ENCODE measurements around the gene HOXD8.

The HOXD8 gene

GRCh38 chr2:176082525-176082823 is 47.0 kb upstream of the HOXD8 start:
- POLR2A ChIA-PET, result no interaction called here
- no peak overlapping the region for H3K4me3 ChIP-seq (ENCODE audit: low read depth, low read length)

GRCh38 chr2:176082824-176083751 is 46.4 kb upstream of the HOXD8 start:
- POLR2A ChIA-PET, result no interaction called here
- no peak overlapping the region for H3K4me3 ChIP-seq (ENCODE audit: low read depth, low read length)
- TF ChIP-seq CTCF (IDR thresholded peaks at IDR 0.05; ENCODE audit: insufficient read depth, low read length, missing control alignments), result no peak
- CTCF ChIA-PET, result interaction anchor here (0.8 to 7.9 kb wide), 4 partner anchors 10 to 395 kb away, joined by 3 to 115 read pairs (median 26); no protein-coding TSS in a partner anchor
- no peak for DNase-seq (ENCODE audit: low read depth, low spot score)

More at GRCh38 chr2:176082525-176082823, 47.0 kb upstream of the HOXD8 start:
- DNase-seq (ENCODE audit: low read depth, low spot score), result no peak
- no peak for TF ChIP-seq CTCF (IDR thresholded peaks at IDR 0.05; ENCODE audit: insufficient read depth, low read length, missing control alignments)
- CTCF ChIA-PET, result interaction anchor here (0.8 to 7.9 kb wide), 6 partner anchors 9 to 715 kb away, joined by 3 to 115 read pairs (median 5); no protein-coding TSS in a partner anchor

GRCh38 chr2:176083796-176084261 is 45.7 kb upstream of the HOXD8 start, which contains the start of gene EVX2:
Gene EVX2, minus strand, starts transcription at chr2:176083962. Its CDS starts 186 bp downstream, at chr2:176083776.
- CTCF ChIA-PET, result interaction anchor here (7.5 to 7.9 kb wide), 2 partner anchors 12 to 395 kb away, joined by 47 to 115 read pairs; no protein-coding TSS in a partner anchor
- TF ChIP-seq CTCF (IDR thresholded peaks at IDR 0.05; ENCODE audit: insufficient read depth, low read length, missing control alignments), result no peak
- no peak for DNase-seq (ENCODE audit: low read depth, low spot score)
- H3K4me3 ChIP-seq (ENCODE audit: low read depth, low read length), result no peak within 1 kb of the TSS
- POLR2A ChIA-PET, result no interaction called here

- no peak for TF ChIP-seq CTCF (IDR thresholded peaks at IDR 0.05; ENCODE audit: insufficient read depth, low read length, missing control alignments)
- no peak for DNase-seq (ENCODE audit: low read depth, low spot score)
- ChIA-PET POLR2A (interaction anchor here (0.6 kb wide), 1 partner anchor 74 kb away, joined by 3 read pairs; no protein-coding TSS in a partner anchor), CTCF (interaction anchor here (0.9 to 7.9 kb wide), 7 partner anchors 11 to 833 kb away, joined by 3 to 115 read pairs (median 7); no protein-coding TSS in a partner anchor)
- H3K4me3 ChIP-seq (ENCODE audit: low read depth, low read length), result no peak overlapping the region
Observed at GRCh38 chr2:176084611-176085119, 44.8 kb upstream of the HOXD8 start.

GRCh38 chr2:176085120-176085788 is 44.3 kb upstream of the HOXD8 start:
- no peak overlapping the region for H3K4me3 ChIP-seq (ENCODE audit: low read depth, low read length)
- ChIA-PET CTCF (interaction anchor here (0.8 to 7.9 kb wide), 13 partner anchors 7 to 834 kb away, joined by 3 to 115 read pairs (median 4); no protein-coding TSS in a partner anchor), POLR2A (interaction anchor here (0.6 kb wide), 1 partner anchor 75 kb away, joined by 3 read pairs; no protein-coding TSS in a partner anchor)
- TF ChIP-seq CTCF (IDR thresholded peaks at IDR 0.05; ENCODE audit: insufficient read depth, low read length, missing control alignments), result no peak
- no peak for DNase-seq (ENCODE audit: low read depth, low spot score)

All from AG04449 (cell line).